SK-N-SH (cell line): ENCODE results near the gene WDR86.

Experiments
- EP300 ChIP-seq, 2 experiments: IDR thresholded peaks; 2 replicates each; pipeline versions ENCODE4 v1.4.0 to v1.6.1; 2012; ENCODE audit warnings: borderline replicate concordance in 1 of 2, low read depth in 1 of 2, low read length in 1 of 2
- EZH2phosphoT487 ChIP-seq: fragments of 200-600 bp; sonication (generic); IDR thresholded peaks from 2 replicates; pipeline ENCODE4 v1.6.1; 2017; ENCODE audit warnings: low read depth, mixed run types, mild to moderate bottlenecking, antibody characterized with exemption, moderate library complexity, borderline replicate concordance
- POLR2AphosphoS5 ChIP-seq: IDR thresholded peaks from 2 replicates; pipeline ENCODE4 v1.6.1; 2012; ENCODE audit warnings: low read depth, low read length
- RCOR1 ChIP-seq: fragments of 150-350 bp; IDR thresholded peaks from 2 replicates; pipeline ENCODE4 v1.6.1; 2017; ENCODE audit warnings: antibody characterized with exemption, low read length
- REST ChIP-seq: IDR thresholded peaks from 2 replicates; pipeline ENCODE4 v1.6.1; 2012; ENCODE audit warnings: mild to moderate bottlenecking, low read depth, low read length, moderate library complexity
- RFX5 ChIP-seq: IDR thresholded peaks from 2 replicates; pipeline ENCODE4 v1.6.1; 2012; ENCODE audit warnings: mild to moderate bottlenecking, improper control_type of control experiment, low read length
- SMC3 ChIP-seq: IDR thresholded peaks from 2 replicates; pipeline ENCODE4 v1.6.1; 2012; ENCODE audit warnings: low read depth, low read length, improper control_type of control experiment
- TCF12 ChIP-seq: IDR thresholded peaks from 2 replicates; pipeline ENCODE4 v1.4.0; 2012
- TF ChIP-seq, protein P1 (sequence below): fragments of 200-600 bp; sonication (generic); IDR thresholded peaks from 2 replicates; pipeline ENCODE4 v1.6.1; 2017; ENCODE audit warnings: antibody characterized with exemption, mild to moderate bottlenecking, moderate library complexity
- TF ChIP-seq, protein P2 (sequence below): IDR thresholded peaks from 2 replicates; pipeline ENCODE4; 2012

GRCh38 chr7:151427705-151428377 lies 18.0 kb upstream of the WDR86 start:
- TF ChIP-seq, protein P1, sequence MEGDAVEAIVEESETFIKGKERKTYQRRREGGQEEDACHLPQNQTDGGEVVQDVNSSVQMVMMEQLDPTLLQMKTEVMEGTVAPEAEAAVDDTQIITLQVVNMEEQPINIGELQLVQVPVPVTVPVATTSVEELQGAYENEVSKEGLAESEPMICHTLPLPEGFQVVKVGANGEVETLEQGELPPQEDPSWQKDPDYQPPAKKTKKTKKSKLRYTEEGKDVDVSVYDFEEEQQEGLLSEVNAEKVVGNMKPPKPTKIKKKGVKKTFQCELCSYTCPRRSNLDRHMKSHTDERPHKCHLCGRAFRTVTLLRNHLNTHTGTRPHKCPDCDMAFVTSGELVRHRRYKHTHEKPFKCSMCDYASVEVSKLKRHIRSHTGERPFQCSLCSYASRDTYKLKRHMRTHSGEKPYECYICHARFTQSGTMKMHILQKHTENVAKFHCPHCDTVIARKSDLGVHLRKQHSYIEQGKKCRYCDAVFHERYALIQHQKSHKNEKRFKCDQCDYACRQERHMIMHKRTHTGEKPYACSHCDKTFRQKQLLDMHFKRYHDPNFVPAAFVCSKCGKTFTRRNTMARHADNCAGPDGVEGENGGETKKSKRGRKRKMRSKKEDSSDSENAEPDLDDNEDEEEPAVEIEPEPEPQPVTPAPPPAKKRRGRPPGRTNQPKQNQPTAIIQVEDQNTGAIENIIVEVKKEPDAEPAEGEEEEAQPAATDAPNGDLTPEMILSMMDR: no peak
- TF ChIP-seq POLR2AphosphoS5 (no peak), TCF12 (no peak), RCOR1 (no peak), SMC3 (no peak), REST (no peak), EP300 (IDR thresholded peaks at IDR 0.05; ENCODE audit: borderline replicate concordance in 1 of 2, low read depth in 1 of 2, low read length in 1 of 2) (no peak), EZH2phosphoT487 (no peak), RFX5 (no peak)
- TF ChIP-seq, protein P2, sequence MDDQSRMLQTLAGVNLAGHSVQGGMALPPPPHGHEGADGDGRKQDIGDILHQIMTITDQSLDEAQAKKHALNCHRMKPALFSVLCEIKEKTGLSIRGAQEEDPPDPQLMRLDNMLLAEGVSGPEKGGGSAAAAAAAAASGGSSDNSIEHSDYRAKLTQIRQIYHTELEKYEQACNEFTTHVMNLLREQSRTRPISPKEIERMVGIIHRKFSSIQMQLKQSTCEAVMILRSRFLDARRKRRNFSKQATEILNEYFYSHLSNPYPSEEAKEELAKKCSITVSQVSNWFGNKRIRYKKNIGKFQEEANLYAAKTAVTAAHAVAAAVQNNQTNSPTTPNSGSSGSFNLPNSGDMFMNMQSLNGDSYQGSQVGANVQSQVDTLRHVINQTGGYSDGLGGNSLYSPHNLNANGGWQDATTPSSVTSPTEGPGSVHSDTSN: no peak
